Skeletal muscle satellite cell (primary cell): ENCODE measurements around the gene CACNA2D2.
A peak's percentile ranks its signal among the peaks of the same experiment; 100 is the strongest.

Experiments
- H3K27me3 ChIP-seq: 2 replicates; pipeline ENCODE4 v1.7.0; 2013; ENCODE audit warnings: low read length; ENCODE audit not compliant: control insufficient read depth, insufficient read depth
- H3K36me3 ChIP-seq: 2 replicates; pipeline ENCODE4 v1.7.0; 2013; ENCODE audit warnings: mild to moderate bottlenecking, control low read depth, low read length; ENCODE audit not compliant: insufficient read depth
- H3K4me1 ChIP-seq: 2 replicates; pipeline ENCODE4 v1.7.0; 2013; ENCODE audit warnings: low read length; ENCODE audit not compliant: control insufficient read depth, insufficient read depth
- H3K4me2 ChIP-seq: 2 replicates; pipeline ENCODE4 v1.7.0; 2013; ENCODE audit warnings: mild to moderate bottlenecking, low read length
- H3K4me3 ChIP-seq: 2 replicates; pipeline ENCODE4 v1.7.0; 2013; ENCODE audit warnings: low read length
- H3K9ac ChIP-seq: 2 replicates; pipeline ENCODE4 v1.7.0; 2013; ENCODE audit warnings: mild to moderate bottlenecking, low read depth, low read length, moderate library complexity
- H3K9me3 ChIP-seq: replicated peaks from 2 replicates; pipeline ENCODE4 v1.7.0; 2013; ENCODE audit warnings: mild to moderate bottlenecking, control low read depth, low read length

CACNA2D2 gene

DNA sequence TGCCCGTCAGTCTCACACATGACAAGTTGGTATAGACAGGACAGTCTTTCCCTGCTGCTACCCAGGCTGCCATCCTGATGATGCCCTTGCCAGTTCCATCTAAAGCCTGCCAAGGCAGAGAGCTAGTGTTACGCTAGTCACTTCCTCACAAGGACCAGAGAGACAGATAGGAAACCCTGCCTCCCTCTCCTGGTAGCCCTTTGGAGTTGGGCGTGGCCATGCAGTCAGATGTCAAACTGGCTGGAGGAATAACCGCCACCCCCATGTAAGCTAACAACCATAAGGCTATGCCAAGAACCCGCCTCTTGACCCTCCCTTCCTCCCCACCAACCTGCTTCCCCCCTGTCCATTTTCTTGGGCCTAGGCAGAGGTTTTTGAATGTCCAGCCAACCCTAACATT, 146.9 kb downstream of the CACNA2D2 start:
- Histone ChIP-seq H3K4me3 (peak overlapping the region; percentile 94), H3K4me1 (peaks cover 42% of the 10 kb centered on the region), H3K4me2 (peak overlapping the region; percentile 98), H3K27me3 (no peaks in the 10 kb centered on the region), H3K9me3 (no peaks in the 10 kb centered on the region), H3K9ac (peak overlapping the region; percentile 8), H3K36me3 (peaks cover 53% of the 10 kb centered on the region)

DNA sequence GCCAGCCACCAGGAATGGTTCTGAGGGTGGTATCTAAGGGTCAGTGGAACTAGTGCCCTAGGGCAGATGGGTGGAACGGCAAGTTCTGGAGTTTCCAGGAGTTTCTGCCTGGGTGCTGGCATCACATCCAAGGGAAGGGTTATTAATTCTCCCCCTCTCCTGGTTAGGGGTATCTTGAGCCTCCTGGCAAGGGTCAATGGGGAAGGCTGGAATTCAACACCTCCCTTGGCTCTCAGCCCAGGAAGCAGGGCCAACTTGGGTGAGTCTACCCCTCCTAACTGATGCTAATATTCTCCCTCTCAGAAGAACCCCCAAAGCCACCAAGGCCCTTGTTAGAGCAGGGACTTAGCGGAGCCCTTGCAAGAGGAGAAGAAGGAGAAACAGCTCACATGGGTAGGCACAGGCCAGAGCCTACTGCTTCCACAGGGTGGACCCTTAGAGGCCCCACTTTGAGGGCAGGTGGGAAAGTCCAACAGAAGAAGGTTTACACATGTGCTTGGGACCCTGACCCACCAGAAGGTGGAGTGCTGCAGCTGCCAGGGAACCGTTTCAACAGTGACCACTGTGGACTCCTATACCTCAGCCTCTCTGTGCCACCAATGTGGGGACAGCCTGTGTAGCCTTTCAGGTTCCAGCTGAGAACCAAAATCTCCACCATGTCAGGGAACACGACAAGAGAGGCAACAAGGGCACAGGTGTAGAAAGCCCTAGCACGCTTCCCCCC, 147.4 kb downstream of the CACNA2D2 start:
- Histone ChIP-seq H3K36me3 (peaks cover 53% of the 10 kb centered on the region), H3K9ac (peak overlapping the region; percentile 8), H3K4me3 (peak overlapping the region; percentile 94), H3K4me1 (peaks cover 46% of the 10 kb centered on the region), H3K9me3 (no peaks in the 10 kb centered on the region), H3K4me2 (peak overlapping the region; percentile 98), H3K27me3 (no peaks in the 10 kb centered on the region)

DNA sequence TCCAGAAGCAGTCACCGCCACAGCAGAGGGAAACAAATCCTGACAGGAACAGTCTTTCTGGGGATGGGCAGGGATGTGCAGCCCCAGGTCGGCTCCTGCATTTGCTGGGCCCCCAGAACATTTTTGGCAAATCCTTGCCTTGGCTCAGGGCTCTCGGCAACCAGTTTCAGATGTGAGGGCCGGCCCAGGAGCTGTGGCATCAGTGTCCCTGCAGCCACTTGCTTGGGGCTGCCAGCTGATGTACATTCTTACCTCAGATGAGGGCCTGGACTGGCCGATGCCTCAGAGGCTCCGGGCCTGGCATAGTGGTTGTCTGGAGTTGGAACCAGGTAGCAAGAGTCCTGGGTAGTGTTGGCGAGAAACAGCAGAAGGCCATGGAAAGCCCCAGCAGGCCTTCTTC, 148.6 kb downstream of the CACNA2D2 start:
- H3K9ac ChIP-seq: no peak overlapping the region
- no peak overlapping the region for H3K4me2 ChIP-seq
- no peaks in the 10 kb centered on the region for H3K27me3 ChIP-seq
- H3K9me3 ChIP-seq: no peaks in the 10 kb centered on the region
- H3K36me3 ChIP-seq: peaks cover 53% of the 10 kb centered on the region
- H3K4me3 ChIP-seq: no peak overlapping the region
- peaks cover 53% of the 10 kb centered on the region for H3K4me1 ChIP-seq

DNA sequence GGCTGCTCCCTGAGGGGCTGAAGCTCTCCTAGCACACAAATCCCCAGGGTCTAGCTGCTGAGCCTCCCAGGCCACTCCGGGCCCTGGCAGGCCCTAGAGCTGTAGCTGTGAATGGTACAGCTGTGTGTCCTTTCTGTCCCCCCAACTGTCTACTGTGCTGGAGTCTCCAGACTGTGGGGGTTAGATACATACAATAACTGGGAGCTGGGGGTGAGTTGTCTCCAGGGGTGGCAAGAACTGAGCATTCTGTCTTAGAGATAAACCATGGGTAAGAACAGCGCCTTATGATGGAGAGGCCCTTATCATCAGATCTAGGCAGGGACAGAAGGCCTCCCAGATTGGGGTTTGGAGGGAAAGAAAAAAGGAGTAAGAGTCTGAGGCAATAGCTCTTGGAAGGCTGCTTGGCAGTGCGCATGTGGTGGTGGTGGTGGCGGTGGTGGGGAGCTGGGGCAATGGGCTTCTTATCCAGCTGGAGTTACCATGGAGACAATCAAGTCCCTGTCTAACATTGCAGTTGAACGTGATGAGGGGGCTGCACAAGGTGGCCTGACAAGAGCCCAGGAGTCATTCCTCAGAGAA, 149.2 kb downstream of the CACNA2D2 start:
- no peak overlapping the region for H3K9ac ChIP-seq
- H3K4me2 ChIP-seq: no peak overlapping the region
- H3K9me3 ChIP-seq: no peaks in the 10 kb centered on the region
- peaks cover 59% of the 10 kb centered on the region for H3K4me1 ChIP-seq
- H3K36me3 ChIP-seq: peaks cover 53% of the 10 kb centered on the region
- H3K27me3 ChIP-seq: no peaks in the 10 kb centered on the region
- H3K4me3 ChIP-seq: no peak overlapping the region

DNA sequence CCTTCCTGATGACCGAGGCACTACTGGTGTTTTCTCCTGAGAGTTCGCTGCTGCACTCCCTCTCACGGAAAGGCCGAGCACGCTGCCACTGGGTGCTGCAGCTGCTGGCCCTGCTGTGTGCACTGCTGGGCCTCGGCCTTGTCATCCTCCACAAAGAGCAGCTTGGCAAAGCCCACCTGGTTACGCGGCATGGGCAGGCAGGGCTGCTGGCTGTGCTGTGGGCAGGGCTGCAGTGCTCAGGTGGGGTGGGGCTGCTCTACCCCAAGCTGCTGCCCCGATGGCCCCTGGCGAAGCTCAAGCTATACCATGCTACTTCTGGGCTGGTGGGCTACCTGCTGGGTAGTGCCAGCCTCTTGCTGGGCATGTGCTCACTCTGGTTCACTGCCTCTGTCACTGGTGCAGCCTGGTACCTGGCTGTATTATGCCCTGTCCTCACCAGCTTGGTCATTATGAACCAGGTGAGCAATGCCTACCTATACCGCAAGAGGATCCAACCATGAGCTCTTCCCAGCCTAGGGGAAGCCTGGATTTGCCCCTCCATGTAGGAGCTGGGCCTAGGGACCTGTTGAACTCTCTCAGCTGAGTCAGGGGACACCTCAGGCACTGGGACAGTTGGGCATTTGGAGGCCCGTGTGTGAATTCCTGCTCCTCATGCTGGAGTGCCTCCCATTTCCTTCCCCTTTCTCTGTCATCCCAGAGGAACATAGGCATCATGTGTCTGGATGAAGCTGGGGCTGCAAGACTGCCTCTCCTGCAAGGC, 150.0 kb downstream of the CACNA2D2 start:
- no peak overlapping the region for H3K4me2 ChIP-seq
- peaks cover 60% of the 10 kb centered on the region for H3K4me1 ChIP-seq
- no peak overlapping the region for H3K9ac ChIP-seq
- H3K36me3 ChIP-seq: peaks cover 53% of the 10 kb centered on the region
- no peak overlapping the region for H3K4me3 ChIP-seq
- H3K27me3 ChIP-seq: no peaks in the 10 kb centered on the region
- H3K9me3 ChIP-seq: no peaks in the 10 kb centered on the region

DNA sequence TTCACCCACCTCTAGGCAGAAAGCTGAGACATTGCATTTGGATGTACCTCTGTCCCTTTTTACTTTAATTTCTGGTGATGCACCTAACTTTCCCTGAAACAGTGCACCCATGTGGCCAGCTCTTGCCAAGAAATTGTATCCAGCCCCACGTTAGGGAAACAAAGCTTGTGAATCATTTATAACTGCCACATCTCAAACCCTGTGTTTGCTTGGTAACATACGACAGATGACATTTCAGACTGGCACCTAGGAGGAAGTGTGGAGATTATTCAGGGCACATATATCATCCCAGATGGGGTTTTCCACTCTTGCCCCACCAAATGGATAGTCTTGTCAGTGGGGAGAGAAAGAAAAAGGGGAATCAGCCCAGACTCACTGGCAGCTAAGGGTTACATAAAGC, 150.7 kb downstream of the CACNA2D2 start:
- Histone ChIP-seq H3K36me3 (peaks cover 53% of the 10 kb centered on the region), H3K27me3 (no peaks in the 10 kb centered on the region), H3K4me2 (no peak overlapping the region), H3K4me1 (peaks cover 54% of the 10 kb centered on the region), H3K4me3 (no peak overlapping the region), H3K9ac (no peak overlapping the region), H3K9me3 (no peaks in the 10 kb centered on the region)

DNA sequence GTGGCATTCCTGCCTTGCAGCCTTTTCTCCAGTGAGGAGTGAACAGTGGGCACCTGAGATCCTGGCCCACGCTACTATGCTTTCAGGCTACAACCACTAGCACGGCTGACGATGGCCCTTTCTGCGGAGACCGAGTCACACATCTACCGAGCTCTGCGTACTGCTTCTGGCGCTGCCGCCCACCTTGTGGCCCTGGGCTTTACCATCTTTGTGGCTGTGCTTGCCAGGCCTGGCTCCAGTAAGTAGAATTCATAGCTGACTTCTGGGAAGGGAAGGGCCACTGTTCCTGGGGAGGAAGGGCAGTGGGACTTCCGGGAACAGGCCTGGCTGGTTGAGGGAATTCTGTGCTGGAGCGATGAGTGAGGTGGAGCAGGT, 152.1 kb downstream of the CACNA2D2 start:
- H3K4me3 ChIP-seq: peak overlapping the region; percentile 90
- H3K4me2 ChIP-seq: peak overlapping the region; percentile 97
- H3K4me1 ChIP-seq: peaks cover 39% of the 10 kb centered on the region
- no peaks in the 10 kb centered on the region for H3K9me3 ChIP-seq
- no peaks in the 10 kb centered on the region for H3K27me3 ChIP-seq
- peaks cover 40% of the 10 kb centered on the region for H3K36me3 ChIP-seq
- peak overlapping the region; percentile 86 for H3K9ac ChIP-seq

DNA sequence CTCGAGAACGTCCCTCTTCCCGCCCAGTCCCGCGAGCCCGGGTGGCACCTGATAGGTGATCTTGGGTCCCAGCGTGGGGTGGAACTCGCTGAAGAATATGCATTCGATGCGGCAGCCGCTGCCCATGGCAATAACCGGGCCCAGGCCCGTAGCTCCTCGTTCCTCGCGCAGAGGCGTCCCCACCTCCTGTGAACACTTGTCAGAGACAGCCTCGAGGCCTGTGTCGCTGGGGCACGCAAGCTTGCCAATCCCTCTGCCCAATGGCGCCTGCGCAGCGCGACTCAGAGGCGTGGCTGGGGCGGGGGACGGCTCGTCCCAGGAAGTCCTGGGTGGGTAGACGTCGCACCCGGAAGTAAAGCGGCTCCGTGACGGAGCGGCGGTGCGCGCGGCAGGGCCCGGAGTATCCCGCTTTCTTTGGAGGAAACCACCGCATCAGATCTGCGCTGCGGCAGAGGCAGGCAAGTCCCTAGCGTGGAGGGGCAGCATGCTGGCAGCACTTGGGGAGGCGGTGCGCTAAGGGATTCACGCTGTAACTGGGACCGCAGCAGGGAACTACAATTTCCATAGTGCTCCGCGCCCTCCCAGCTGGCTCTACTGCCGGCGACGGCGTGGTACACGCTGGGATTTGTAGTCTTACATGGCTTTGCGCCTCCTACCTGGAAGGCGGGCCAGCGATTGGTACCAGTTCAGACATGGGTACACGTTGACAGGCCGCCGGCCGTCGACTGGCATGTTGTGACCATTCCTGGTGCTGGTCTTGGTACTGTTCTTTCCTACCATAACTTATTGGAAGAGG, 152.7 kb downstream of the CACNA2D2 start, which contains the start of the genes CYB561D2 and NPRL2:
Gene CYB561D2 (plus strand): TSS at position 336 of the 796 bp plus-strand sequence. CDS start 572 bp downstream, outside the sequence.
Gene NPRL2 (minus strand): TSS at position 249 of the 796 bp plus-strand sequence. CDS start 123 bp downstream, at position 126.
- Histone ChIP-seq H3K9ac (peak within 1 kb of the TSS; percentile 86), H3K4me2 (peak within 1 kb of the TSS; percentile 97), H3K4me1 (peaks cover 36% of the 10 kb centered on the region), H3K4me3 (peak within 1 kb of the TSS; percentile 90), H3K9me3 (no peaks in the 10 kb centered on the region), H3K27me3 (no peaks in the 10 kb centered on the region), H3K36me3 (peaks cover 34% of the 10 kb centered on the region)

DNA sequence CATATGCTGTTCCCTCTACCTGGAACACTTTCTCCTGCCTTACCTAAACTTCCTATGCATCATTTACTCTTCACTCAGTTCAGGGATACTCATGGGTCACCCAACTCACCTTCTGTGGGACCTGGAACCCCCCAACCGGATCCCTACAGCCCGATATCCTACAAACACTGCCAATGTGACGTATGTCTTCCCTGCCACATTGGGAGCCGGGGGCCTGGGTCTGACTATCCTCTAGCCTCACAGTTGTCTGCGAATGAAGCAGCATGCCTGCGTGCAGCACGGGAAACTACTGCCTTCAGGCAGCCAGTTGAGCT, 153.3 kb downstream of the CACNA2D2 start:
- Histone ChIP-seq H3K4me2 (peak overlapping the region; percentile 97), H3K9me3 (no peaks in the 10 kb centered on the region), H3K4me3 (peak overlapping the region; percentile 90), H3K4me1 (peaks cover 37% of the 10 kb centered on the region), H3K27me3 (no peaks in the 10 kb centered on the region), H3K36me3 (peaks cover 28% of the 10 kb centered on the region), H3K9ac (peak overlapping the region; percentile 86)

DNA sequence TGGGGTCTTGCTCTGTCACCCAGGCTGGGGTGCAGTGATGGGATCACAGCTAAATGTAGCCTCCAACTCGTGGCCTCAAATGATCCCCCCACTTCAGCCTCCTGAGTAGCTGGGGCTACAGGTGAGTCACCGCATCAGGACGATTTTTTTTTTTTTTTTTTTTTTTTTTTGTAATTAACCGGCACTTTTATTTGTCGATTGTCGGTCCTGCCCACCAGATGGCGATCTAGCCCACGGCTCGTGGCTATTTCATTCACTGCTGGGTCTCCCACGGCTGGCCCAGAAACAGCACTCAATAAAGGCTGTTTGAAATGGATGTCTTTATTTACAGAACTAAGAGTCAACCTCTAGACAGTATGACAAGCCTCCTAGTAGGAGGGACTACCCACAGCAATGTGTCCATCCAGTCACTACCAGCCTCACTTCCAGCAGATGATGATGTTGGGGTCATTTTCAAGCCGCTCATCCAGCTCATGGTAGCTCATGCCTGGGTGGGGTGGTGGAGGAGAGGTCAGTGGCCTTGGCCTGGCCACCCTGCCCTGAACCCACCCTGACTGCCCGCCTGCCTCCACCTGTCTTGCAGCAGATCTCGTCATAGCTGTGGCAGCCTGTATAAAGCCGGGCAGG, 156.1 kb downstream of the CACNA2D2 start:
- Histone ChIP-seq H3K4me1 (peaks cover 33% of the 10 kb centered on the region), H3K4me2 (no peak overlapping the region), H3K27me3 (no peaks in the 10 kb centered on the region), H3K4me3 (no peak overlapping the region), H3K9me3 (no peaks in the 10 kb centered on the region), H3K9ac (no peak overlapping the region), H3K36me3 (peaks cover 4% of the 10 kb centered on the region)
